Liver (tissue), 9 donors: Measurements from ENCODE around the gene UGT1A8. TPM values are rescaled to one million over a fixed set of nuclear protein-coding genes. Genes with fewer than 3 reads are reported as not detected.
"Not testable (repeated sequence)": the region's sequence is repeated elsewhere in the genome, so short reads cannot be mapped to it uniquely, and the experiment has no call there.

Experiments
- DNase-seq: peaks from one replicate; pipeline ENCODE4 v3.0.0-alpha.2; 2017; ENCODE audit warnings: low spot score
- H3K27ac ChIP-seq, 2 donors: one replicate each; pipeline ENCODE4 v1.7.0; 2013; ENCODE audit warnings: inconsistent platforms in 2 of 2, low read length in 2 of 2, control low read depth in 1 of 2, low read depth in 1 of 2, mild to moderate bottlenecking in 1 of 2
- H3K27me3 ChIP-seq, 4 donors: one replicate each; pipeline versions ENCODE4 v1.6.1 to v1.7.0; 2013; ENCODE audit warnings: low read length in 3 of 4, inconsistent platforms in 1 of 4, mild to moderate bottlenecking in 1 of 4, moderate library complexity in 1 of 4; ENCODE audit not compliant: control insufficient read depth in 4 of 4, insufficient read depth in 4 of 4
- H3K36me3 ChIP-seq, 4 donors: one replicate each; pipeline versions ENCODE4 v1.6.1 to v1.7.0; 2013; ENCODE audit warnings: low read length in 3 of 4, mild to moderate bottlenecking in 3 of 4, low read depth in 1 of 4, moderate library complexity in 1 of 4; ENCODE audit not compliant: control insufficient read depth in 4 of 4, insufficient read depth in 3 of 4
- H3K4me1 ChIP-seq, 4 donors: one replicate each; pipeline versions ENCODE4 v1.6.1 to v1.7.0; 2013; ENCODE audit warnings: low read length in 3 of 4, mild to moderate bottlenecking in 3 of 4, moderate library complexity in 1 of 4; ENCODE audit not compliant: control insufficient read depth in 4 of 4, insufficient read depth in 4 of 4
- H3K4me3 ChIP-seq, 3 donors: one replicate each; pipeline versions ENCODE4 v1.6.1 to v1.7.0; 2013; ENCODE audit warnings: low read length in 3 of 3, control low read depth in 1 of 3, low read depth in 1 of 3, mild to moderate bottlenecking in 1 of 3
- H3K9ac ChIP-seq, 2 donors: one replicate each; pipeline ENCODE4 v1.7.0; 2013; ENCODE audit warnings: low read length in 2 of 2, mild to moderate bottlenecking in 2 of 2, moderate library complexity in 2 of 2, control low read depth in 1 of 2, low read depth in 1 of 2
- H3K9me3 ChIP-seq, 4 donors: one replicate each; pipeline versions ENCODE4 v1.6.1 to v1.7.0; 2013; ENCODE audit warnings: low read length in 3 of 4; ENCODE audit not compliant: control insufficient read depth in 4 of 4
- FOXA2 ChIP-seq: IDR thresholded peaks from 2 replicates; pipeline ENCODE4 v1.6.1; 2016; ENCODE audit warnings: antibody characterized with exemption
- HNF4A ChIP-seq, 2 donors: conservative IDR thresholded peaks; 2 replicates each; pipeline ENCODE4 v1.6.1; 2016; ENCODE audit warnings: antibody characterized with exemption in 2 of 2, mild to moderate bottlenecking in 2 of 2
- HNF4G ChIP-seq: IDR thresholded peaks from 2 replicates; pipeline ENCODE4 v1.6.1; 2016; ENCODE audit warnings: antibody characterized with exemption
- JUND ChIP-seq, 2 donors: IDR thresholded peaks; 2 replicates each; pipeline ENCODE4 v1.6.1; 2016; ENCODE audit warnings: antibody characterized with exemption in 2 of 2
- NR2F2 ChIP-seq: IDR thresholded peaks from 2 replicates; pipeline ENCODE4 v1.6.1; 2016; ENCODE audit warnings: antibody characterized with exemption
- SP1 ChIP-seq: IDR thresholded peaks from 2 replicates; pipeline ENCODE4 v1.6.1; 2018; ENCODE audit warnings: antibody characterized with exemption, mild to moderate bottlenecking
- TAF1 ChIP-seq: conservative IDR thresholded peaks from 2 replicates; pipeline ENCODE4 v1.6.1; 2016; ENCODE audit warnings: antibody characterized with exemption, mild to moderate bottlenecking
- WGBS: extraction: QIAGEN DNeasy Blood & Tissue Kit; methylation state at CpG from one replicate; pipeline ENCODE4 v1.1.7; 2013; 5-methylcytosine and 5-hydroxymethylcytosine counted together
- polyA plus RNA-seq, 2 donors: library from polyadenylated mRNA; stranded (reverse) in 1 of 2; unstranded in 1 of 2; fragments of 200-250 nt in 1 of 2; fragments of >200 nt in 1 of 2; fragmentation: Nextera tagmentation in 1 of 2; extraction: Ambion mirVana in 1 of 2; gene quantifications; one replicate each; pipeline versions ENCODE4 v1.2.1 to v1.2.3, GENCODE V29; 2013 to 2015
- total RNA-seq, 2 donors: library from RNA; depleted of rRNA; stranded (reverse); fragments of >200 nt; gene quantifications; one replicate each; pipeline ENCODE4 v1.2.3, GENCODE V29; 2014
- TF ChIP-seq, protein P1 (sequence below): fragments of 150-350 bp; IDR thresholded peaks from 2 replicates; pipeline ENCODE4 v1.5.1; 2017; ENCODE audit warnings: improper control_type of control experiment, low read depth, low read length; ENCODE audit not compliant: missing input control
- TF ChIP-seq, protein P2 (sequence below): IDR thresholded peaks from 2 replicates; pipeline ENCODE4 v1.6.1; 2016; ENCODE audit warnings: antibody characterized with exemption
- TF ChIP-seq, protein P3 (sequence below): IDR thresholded peaks from 2 replicates; pipeline ENCODE4 v1.6.1; 2016; ENCODE audit warnings: antibody characterized with exemption
- TF ChIP-seq, protein P4 (sequence below): IDR thresholded peaks from 2 replicates; pipeline ENCODE4 v1.6.1; 2016; ENCODE audit warnings: antibody characterized with exemption
- donor health status: healthy.
- donor health status: healthy.
- donor health status: healthy.
- donor health status: healthy.
- donor health status: healthy.

Gene UGT1A8
- total and polyA plus RNA-seq, 4 donors: 0.17 to 0.51 (median 0.48) TPM; not detected in 1

DNA sequence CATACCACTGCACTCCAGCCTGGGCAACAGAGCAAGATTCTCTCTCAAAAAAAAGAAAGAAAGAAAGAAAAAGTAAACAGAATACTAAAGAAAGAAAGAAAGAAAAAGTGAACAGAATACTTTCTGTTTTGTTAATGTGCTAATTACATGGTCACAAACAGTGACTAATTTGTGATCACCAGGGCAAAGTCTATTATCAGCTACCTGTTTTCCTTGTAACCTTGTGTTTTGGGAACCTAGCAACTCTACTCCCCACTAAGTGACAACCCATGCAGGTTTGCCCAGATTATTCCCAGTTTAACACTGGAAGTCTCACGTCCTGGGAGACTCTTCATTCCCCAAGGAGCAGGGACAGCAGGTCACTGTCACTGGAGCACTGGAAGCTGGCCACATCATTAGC, 37.6 kb downstream of the UGT1A8 start:
- no peak for DNase-seq
- H3K9me3 ChIP-seq: no peaks in the 10 kb centered on the region
- H3K4me1 ChIP-seq: peaks cover 0 to 17% (median 11%) of the 10 kb centered on the region in 4 donors
- H3K9ac ChIP-seq: no peak overlapping the region
- no peak for TF ChIP-seq HNF4G
- peak in 1 of 2 donors; percentile 13 for TF ChIP-seq HNF4A (conservative IDR thresholded peaks at IDR 0.05)
- TF ChIP-seq, protein P1, sequence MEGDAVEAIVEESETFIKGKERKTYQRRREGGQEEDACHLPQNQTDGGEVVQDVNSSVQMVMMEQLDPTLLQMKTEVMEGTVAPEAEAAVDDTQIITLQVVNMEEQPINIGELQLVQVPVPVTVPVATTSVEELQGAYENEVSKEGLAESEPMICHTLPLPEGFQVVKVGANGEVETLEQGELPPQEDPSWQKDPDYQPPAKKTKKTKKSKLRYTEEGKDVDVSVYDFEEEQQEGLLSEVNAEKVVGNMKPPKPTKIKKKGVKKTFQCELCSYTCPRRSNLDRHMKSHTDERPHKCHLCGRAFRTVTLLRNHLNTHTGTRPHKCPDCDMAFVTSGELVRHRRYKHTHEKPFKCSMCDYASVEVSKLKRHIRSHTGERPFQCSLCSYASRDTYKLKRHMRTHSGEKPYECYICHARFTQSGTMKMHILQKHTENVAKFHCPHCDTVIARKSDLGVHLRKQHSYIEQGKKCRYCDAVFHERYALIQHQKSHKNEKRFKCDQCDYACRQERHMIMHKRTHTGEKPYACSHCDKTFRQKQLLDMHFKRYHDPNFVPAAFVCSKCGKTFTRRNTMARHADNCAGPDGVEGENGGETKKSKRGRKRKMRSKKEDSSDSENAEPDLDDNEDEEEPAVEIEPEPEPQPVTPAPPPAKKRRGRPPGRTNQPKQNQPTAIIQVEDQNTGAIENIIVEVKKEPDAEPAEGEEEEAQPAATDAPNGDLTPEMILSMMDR: no peak
- TF ChIP-seq, protein P2, sequence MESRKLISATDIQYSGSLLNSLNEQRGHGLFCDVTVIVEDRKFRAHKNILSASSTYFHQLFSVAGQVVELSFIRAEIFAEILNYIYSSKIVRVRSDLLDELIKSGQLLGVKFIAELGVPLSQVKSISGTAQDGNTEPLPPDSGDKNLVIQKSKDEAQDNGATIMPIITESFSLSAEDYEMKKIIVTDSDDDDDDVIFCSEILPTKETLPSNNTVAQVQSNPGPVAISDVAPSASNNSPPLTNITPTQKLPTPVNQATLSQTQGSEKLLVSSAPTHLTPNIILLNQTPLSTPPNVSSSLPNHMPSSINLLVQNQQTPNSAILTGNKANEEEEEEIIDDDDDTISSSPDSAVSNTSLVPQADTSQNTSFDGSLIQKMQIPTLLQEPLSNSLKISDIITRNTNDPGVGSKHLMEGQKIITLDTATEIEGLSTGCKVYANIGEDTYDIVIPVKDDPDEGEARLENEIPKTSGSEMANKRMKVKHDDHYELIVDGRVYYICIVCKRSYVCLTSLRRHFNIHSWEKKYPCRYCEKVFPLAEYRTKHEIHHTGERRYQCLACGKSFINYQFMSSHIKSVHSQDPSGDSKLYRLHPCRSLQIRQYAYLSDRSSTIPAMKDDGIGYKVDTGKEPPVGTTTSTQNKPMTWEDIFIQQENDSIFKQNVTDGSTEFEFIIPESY: no peak
- 71% methylated on average over 1 of the region's 1 CpG for WGBS
- H3K4me3 ChIP-seq: no peak overlapping the region
- H3K27me3 ChIP-seq: no peaks in the 10 kb centered on the region
- no peaks in the 10 kb centered on the region for H3K36me3 ChIP-seq
- H3K27ac ChIP-seq: no peak overlapping the region

DNA sequence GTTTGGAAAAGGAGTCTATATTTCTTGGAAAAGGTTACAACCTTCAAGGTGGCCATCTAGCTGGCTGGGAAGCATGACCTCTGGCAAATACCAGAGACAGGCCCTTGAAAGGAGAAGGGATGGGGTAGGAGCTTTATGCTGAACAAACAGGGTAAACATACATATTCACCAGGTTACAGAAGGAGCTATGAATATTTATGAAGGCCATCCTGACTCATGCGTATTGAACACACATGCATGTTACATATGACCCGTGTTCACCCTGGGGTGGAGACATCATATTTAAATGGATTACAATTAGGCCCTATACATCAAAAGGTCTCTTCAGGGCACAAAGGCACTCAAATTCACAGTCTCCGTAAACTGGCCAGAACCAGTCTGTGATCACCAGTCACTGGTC, 38.5 kb downstream of the UGT1A8 start:
- not testable (repeated sequence) for H3K36me3 ChIP-seq, H3K27ac ChIP-seq, DNase-seq, H3K9me3 ChIP-seq, H3K9ac ChIP-seq, H3K4me3 ChIP-seq, H3K27me3 ChIP-seq
- 96% methylated on average over 3 of the region's 3 CpGs for whole genome bisulfite sequencing
- H3K4me1 ChIP-seq: peaks cover 0 to 17% (median 11%) of the 10 kb centered on the region in 4 donors

DNA sequence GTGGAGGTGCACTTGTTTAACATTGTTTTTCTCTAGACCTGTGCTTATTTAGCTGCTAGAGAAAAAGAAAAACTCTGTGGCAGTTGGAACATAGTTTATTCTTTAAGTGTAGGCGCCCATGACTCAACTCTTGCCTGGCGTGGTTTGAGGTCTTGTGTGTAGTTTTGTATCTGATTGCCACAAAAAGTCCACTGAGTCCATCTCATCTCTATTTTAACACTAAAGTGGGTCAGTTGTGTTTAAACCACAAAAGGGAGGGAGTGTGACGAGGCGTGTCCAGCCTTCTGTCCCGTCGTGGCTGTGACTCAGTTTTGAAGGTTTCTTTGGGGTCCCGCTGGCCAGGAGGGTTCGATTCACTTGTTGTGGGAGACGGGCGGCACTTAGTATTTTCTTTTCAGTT, 39.0 kb downstream of the UGT1A8 start:
- DNase-seq: no peak
- WGBS: 91% methylated on average over 10 of the region's 10 CpGs
- Histone ChIP-seq H3K4me3 (no peak overlapping the region), H3K27ac (no peak overlapping the region), H3K4me1 (peaks cover 0 to 21% (median 14%) of the 10 kb centered on the region in 4 donors), H3K9ac (no peak overlapping the region), H3K27me3 (no peaks in the 10 kb centered on the region), H3K36me3 (no peaks in the 10 kb centered on the region), H3K9me3 (no peaks in the 10 kb centered on the region)
- TF ChIP-seq JUND (IDR thresholded peaks at IDR 0.05) (no peak), HNF4A (conservative IDR thresholded peaks at IDR 0.05) (no peak), TAF1 (no peak), NR2F2 (no peak)

DNA sequence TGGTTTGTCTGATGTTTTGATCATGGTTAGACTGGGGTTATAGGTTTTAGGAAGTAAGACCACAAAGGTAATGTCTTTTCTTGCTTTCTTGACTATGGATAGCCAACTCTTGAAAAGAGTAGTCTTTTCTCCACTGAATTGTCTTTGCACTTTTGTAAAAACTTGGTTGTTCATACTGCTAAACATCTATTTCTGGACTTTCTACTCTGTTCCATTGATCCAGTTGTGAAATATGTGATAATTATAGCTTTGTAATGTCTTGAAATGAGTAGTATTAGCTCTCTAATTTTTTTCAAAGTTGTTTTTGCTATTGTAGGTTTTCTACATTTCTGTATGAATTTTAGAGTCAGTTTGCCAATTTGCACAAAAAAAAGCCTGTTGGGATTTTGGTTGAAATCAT, 41.2 kb downstream of the UGT1A8 start:
- Histone ChIP-seq H3K9ac (no peak overlapping the region), H3K4me3 (no peak overlapping the region), H3K9me3 (no peaks in the 10 kb centered on the region), H3K27me3 (no peaks in the 10 kb centered on the region), H3K36me3 (no peaks in the 10 kb centered on the region), H3K4me1 (peaks cover 0 to 27% (median 14%) of the 10 kb centered on the region in 4 donors), H3K27ac (no peak overlapping the region)
- DNase-seq: no peak
- no peak for TF ChIP-seq TAF1
- peak; percentile 68 for TF ChIP-seq HNF4G
- TF ChIP-seq FOXA2: no peak
- peak; percentile 93 to 94 for TF ChIP-seq HNF4A (conservative IDR thresholded peaks at IDR 0.05)
- TF ChIP-seq, protein P3, sequence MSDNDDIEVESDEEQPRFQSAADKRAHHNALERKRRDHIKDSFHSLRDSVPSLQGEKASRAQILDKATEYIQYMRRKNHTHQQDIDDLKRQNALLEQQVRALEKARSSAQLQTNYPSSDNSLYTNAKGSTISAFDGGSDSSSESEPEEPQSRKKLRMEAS: no peak
- TF ChIP-seq, protein P4, sequence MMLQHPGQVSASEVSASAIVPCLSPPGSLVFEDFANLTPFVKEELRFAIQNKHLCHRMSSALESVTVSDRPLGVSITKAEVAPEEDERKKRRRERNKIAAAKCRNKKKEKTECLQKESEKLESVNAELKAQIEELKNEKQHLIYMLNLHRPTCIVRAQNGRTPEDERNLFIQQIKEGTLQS: no peak
- TF ChIP-seq SP1: peak; percentile 52
- TF ChIP-seq, protein P2: peak; percentile 19
